Smooth muscle cell (in vitro differentiated cells): Measurements from ENCODE around the gene KCTD16. TPM values are rescaled to one million over a fixed set of nuclear protein-coding genes. Genes with fewer than 3 reads are reported as not detected.

Source experiments
- DNase-seq: peaks from one replicate; lab custom pipeline; 2025; ENCODE audit not compliant: unreplicated experiment; lab: John Stamatoyannopoulos, UW
- H2AFZ ChIP-seq: fragments of 200-600 bp; sonication (generic); 2 replicates; pipeline ENCODE4 v1.6.0; 2016; ENCODE audit warnings: antibody characterized with exemption, low read depth, mild to moderate bottlenecking
- H3F3A ChIP-seq: fragments of 200-600 bp; sonication (generic); 2 replicates; pipeline ENCODE4 v1.6.0; 2017; ENCODE audit warnings: antibody characterized with exemption, low read depth
- H3K27ac ChIP-seq: fragments of 200-600 bp; sonication (generic); 2 replicates; pipeline ENCODE4 v1.5.1; 2016; ENCODE audit warnings: low read depth, mild to moderate bottlenecking
- H3K27me3 ChIP-seq: fragments of 200-600 bp; sonication (generic); 2 replicates; pipeline ENCODE4 v1.6.1; 2016; ENCODE audit warnings: low read depth, mild to moderate bottlenecking
- H3K36me3 ChIP-seq: fragments of 200-600 bp; sonication (generic); 2 replicates; pipeline ENCODE4 v1.5.1; 2016; ENCODE audit warnings: low read depth
- H3K4me1 ChIP-seq: fragments of 200-600 bp; sonication (generic); 2 replicates; pipeline ENCODE4 v1.5.1; 2016; ENCODE audit warnings: low read depth
- H3K4me2 ChIP-seq: fragments of 200-600 bp; sonication (generic); 2 replicates; pipeline ENCODE4 v1.6.0; 2016; ENCODE audit warnings: mild to moderate bottlenecking
- H3K4me3 ChIP-seq: fragments of 200-600 bp; sonication (generic); 2 replicates; pipeline ENCODE4 v1.5.1; 2016; ENCODE audit warnings: mild to moderate bottlenecking
- H3K79me2 ChIP-seq: fragments of 200-600 bp; sonication (generic); 2 replicates; pipeline ENCODE4 v1.6.0; 2016; ENCODE audit warnings: low read depth, mild to moderate bottlenecking
- H3K9ac ChIP-seq: fragments of 200-600 bp; sonication (generic); 2 replicates; pipeline ENCODE4 v1.6.0; 2016; ENCODE audit warnings: low read depth
- H3K9me3 ChIP-seq: fragments of 200-600 bp; sonication (generic); replicated peaks from 2 replicates; pipeline ENCODE4 v1.5.1; 2016; ENCODE audit warnings: low read depth
- H4K20me1 ChIP-seq: fragments of 200-600 bp; sonication (generic); 2 replicates; pipeline ENCODE4 v1.6.0; 2016; ENCODE audit warnings: low read depth
- WGBS: methylation state at CpG from one replicate; pipeline ENCODE4 v1.1.7; 2016; ENCODE audit warnings: low lambda C conversion rate; 5-methylcytosine and 5-hydroxymethylcytosine counted together
- polyA plus RNA-seq: library from polyadenylated mRNA; unstranded; fragments of >200 nt; fragmentation: Nextera tagmentation; extraction: Ambion mirVana; gene quantifications from 2 replicates; pipeline ENCODE4 v1.2.1, GENCODE V29; 2016
- total RNA-seq: library from RNA; depleted of rRNA; stranded (reverse); fragments of >200 nt; gene quantifications from 2 replicates; pipeline ENCODE4 v1.2.3, GENCODE V29; 2014
- TF ChIP-seq, protein P1 (sequence below): fragments of 200-600 bp; sonication (generic); IDR thresholded peaks from 2 replicates; pipeline ENCODE4 v1.5.1; 2017; ENCODE audit warnings: borderline replicate concordance, mild to moderate bottlenecking, antibody characterized with exemption; ENCODE audit not compliant: insufficient read depth, poor library complexity, severe bottlenecking

KCTD16 gene
- total and polyA plus RNA-seq, 2 experiments from 2014 or later = 1.6 to 11.1 TPM

- H3K27me3 ChIP-seq = no peaks in the 10 kb centered on the region
- H3K79me2 ChIP-seq = no peaks in the 10 kb centered on the region
- DNase-seq = no peak
- peaks cover 14% of the 10 kb centered on the region for H3K4me1 ChIP-seq
- H3F3A ChIP-seq = no peaks in the 10 kb centered on the region
- no peak overlapping the region for H3K4me3 ChIP-seq
- H3K4me2 ChIP-seq = no peak overlapping the region
- TF ChIP-seq, protein P1, sequence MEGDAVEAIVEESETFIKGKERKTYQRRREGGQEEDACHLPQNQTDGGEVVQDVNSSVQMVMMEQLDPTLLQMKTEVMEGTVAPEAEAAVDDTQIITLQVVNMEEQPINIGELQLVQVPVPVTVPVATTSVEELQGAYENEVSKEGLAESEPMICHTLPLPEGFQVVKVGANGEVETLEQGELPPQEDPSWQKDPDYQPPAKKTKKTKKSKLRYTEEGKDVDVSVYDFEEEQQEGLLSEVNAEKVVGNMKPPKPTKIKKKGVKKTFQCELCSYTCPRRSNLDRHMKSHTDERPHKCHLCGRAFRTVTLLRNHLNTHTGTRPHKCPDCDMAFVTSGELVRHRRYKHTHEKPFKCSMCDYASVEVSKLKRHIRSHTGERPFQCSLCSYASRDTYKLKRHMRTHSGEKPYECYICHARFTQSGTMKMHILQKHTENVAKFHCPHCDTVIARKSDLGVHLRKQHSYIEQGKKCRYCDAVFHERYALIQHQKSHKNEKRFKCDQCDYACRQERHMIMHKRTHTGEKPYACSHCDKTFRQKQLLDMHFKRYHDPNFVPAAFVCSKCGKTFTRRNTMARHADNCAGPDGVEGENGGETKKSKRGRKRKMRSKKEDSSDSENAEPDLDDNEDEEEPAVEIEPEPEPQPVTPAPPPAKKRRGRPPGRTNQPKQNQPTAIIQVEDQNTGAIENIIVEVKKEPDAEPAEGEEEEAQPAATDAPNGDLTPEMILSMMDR = no peak
- peaks cover 65% of the 10 kb centered on the region for H4K20me1 ChIP-seq
- WGBS = 95% methylated on average over 4 of the region's 4 CpGs
- no peak overlapping the region for H2AFZ ChIP-seq
- H3K9ac ChIP-seq = no peak overlapping the region
- no peaks in the 10 kb centered on the region for H3K36me3 ChIP-seq
- H3K9me3 ChIP-seq = no peaks in the 10 kb centered on the region
- no peak overlapping the region for H3K27ac ChIP-seq
These were observed 233.2 kb downstream of the KCTD16 start for GRCh38 chr5:144403817-144404420.

- no peak overlapping the region for H3K9ac ChIP-seq
- H2AFZ ChIP-seq = no peak overlapping the region
- H3K9me3 ChIP-seq = no peaks in the 10 kb centered on the region
- no peak overlapping the region for H3K27ac ChIP-seq
- peaks cover 60% of the 10 kb centered on the region for H4K20me1 ChIP-seq
- DNase-seq = no peak
- H3K79me2 ChIP-seq = no peaks in the 10 kb centered on the region
- H3K4me1 ChIP-seq = peaks cover 14% of the 10 kb centered on the region
- no peak overlapping the region for H3K4me2 ChIP-seq
- TF ChIP-seq, protein P1 = no peak
- 97% methylated on average over 1 of the region's 1 CpG for WGBS
- no peaks in the 10 kb centered on the region for H3K27me3 ChIP-seq
- H3K36me3 ChIP-seq = no peaks in the 10 kb centered on the region
- H3F3A ChIP-seq = no peaks in the 10 kb centered on the region
- no peak overlapping the region for H3K4me3 ChIP-seq
These were observed 234.0 kb downstream of the KCTD16 start for GRCh38 chr5:144404672-144405071.

GRCh38 chr5:144405991-144406390, 235.3 kb downstream of the KCTD16 start:
- H3K4me2 ChIP-seq = no peak overlapping the region
- H3K36me3 ChIP-seq = no peaks in the 10 kb centered on the region
- 45% methylated on average over 3 of the region's 3 CpGs for WGBS
- no peak overlapping the region for H3K4me3 ChIP-seq
- H3K9ac ChIP-seq = no peak overlapping the region
- no peaks in the 10 kb centered on the region for H3F3A ChIP-seq
- H3K9me3 ChIP-seq = no peaks in the 10 kb centered on the region
- H3K4me1 ChIP-seq = peaks cover 14% of the 10 kb centered on the region
- no peak overlapping the region for H2AFZ ChIP-seq
- no peaks in the 10 kb centered on the region for H3K79me2 ChIP-seq
- H3K27me3 ChIP-seq = no peaks in the 10 kb centered on the region
- no peak overlapping the region for H3K27ac ChIP-seq
- no peak for DNase-seq
- peaks cover 58% of the 10 kb centered on the region for H4K20me1 ChIP-seq
- TF ChIP-seq, protein P1 = no peak

DNA sequence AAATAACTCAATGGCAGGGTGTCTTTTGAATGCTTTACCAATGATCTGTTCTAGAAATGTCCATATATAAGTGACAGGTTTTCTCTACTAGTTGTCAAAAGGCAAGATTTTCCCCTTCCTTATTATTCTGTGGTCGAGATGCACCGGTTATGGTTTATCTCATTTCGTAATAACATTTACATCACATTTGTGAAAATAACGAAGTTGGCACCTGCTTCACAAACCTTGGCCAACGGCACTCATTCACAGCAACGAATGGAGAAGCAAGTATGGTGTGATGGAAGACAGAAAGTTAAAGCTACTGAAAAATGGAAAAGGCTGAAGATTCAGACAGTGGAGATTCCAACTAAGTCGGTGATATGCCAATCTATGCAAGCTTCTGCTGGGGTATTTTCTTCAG, 235.8 kb downstream of the KCTD16 start:
- H3K9ac ChIP-seq = no peak overlapping the region
- no peaks in the 10 kb centered on the region for H3K36me3 ChIP-seq
- TF ChIP-seq, protein P1 = no peak
- H3K4me2 ChIP-seq = no peak overlapping the region
- no peaks in the 10 kb centered on the region for H3K79me2 ChIP-seq
- H3K4me1 ChIP-seq = peaks cover 14% of the 10 kb centered on the region
- H3K27me3 ChIP-seq = no peaks in the 10 kb centered on the region
- peaks cover 57% of the 10 kb centered on the region for H4K20me1 ChIP-seq
- H3F3A ChIP-seq = no peaks in the 10 kb centered on the region
- no peak overlapping the region for H2AFZ ChIP-seq
- DNase-seq = no peak
- H3K27ac ChIP-seq = no peak overlapping the region
- H3K4me3 ChIP-seq = no peak overlapping the region
- 96% methylated on average over 7 of the region's 7 CpGs for WGBS
- H3K9me3 ChIP-seq = no peaks in the 10 kb centered on the region
